Thoracic aorta (tissue), 2 donors: ENCODE measurements around the gene A2M. TPM values are rescaled to one million over a fixed set of nuclear protein-coding genes. Genes with fewer than 3 reads are reported as not detected.

Experiments
- ATAC-seq: fragments of 150-250 bp; one replicate; pipeline ENCODE4 v1.8.0; 2017; ENCODE audit warnings: low read depth; ENCODE audit not compliant: insufficient number of reproducible peaks, low FRiP score
- DNase-seq: peaks from one replicate; pipeline ENCODE4 v3.0.0-alpha.2; 2020; ENCODE audit warnings: low spot score
- H3K27ac ChIP-seq, 2 donors: fragments of 200-600 bp; sonication (generic); 1 replicate in 1 of 2; 2 replicates in 1 of 2; pipeline ENCODE4 v1.5.1; 2016; ENCODE audit warnings: mild to moderate bottlenecking in 2 of 2, moderate library complexity in 2 of 2
- H3K27me3 ChIP-seq: fragments of 200-600 bp; sonication (generic); replicated peaks from 2 replicates; pipeline ENCODE4 v1.6.0; 2016; ENCODE audit warnings: mild to moderate bottlenecking; ENCODE audit not compliant: insufficient read depth
- H3K36me3 ChIP-seq: fragments of 200-600 bp; sonication (generic); one replicate; pipeline ENCODE4 v1.5.1; 2016
- H3K4me1 ChIP-seq, 2 donors: fragments of 200-600 bp; sonication (generic); 1 replicate in 1 of 2; 2 replicates in 1 of 2; pipeline versions ENCODE4 v1.5.1 to v1.6.0; 2016; ENCODE audit warnings: low read depth in 2 of 2, mild to moderate bottlenecking in 1 of 2; ENCODE audit not compliant: control insufficient read depth in 1 of 2
- H3K4me3 ChIP-seq: fragments of 200-600 bp; sonication (generic); 2 replicates; pipeline ENCODE4 v1.5.1; 2016; ENCODE audit warnings: mild to moderate bottlenecking
- H3K9me3 ChIP-seq: fragments of 200-600 bp; sonication (generic); 2 replicates; pipeline ENCODE4 v1.5.1; 2016
- total RNA-seq, 2 donors: library from RNA; depleted of rRNA; stranded (reverse); fragments of >200 nt; gene quantifications; one replicate each; pipeline versions ENCODE4 v1.1.0 to v1.2.3, GENCODE V29; 2016
- TF ChIP-seq, protein P1 (sequence below): fragments of 200-600 bp; sonication (generic); IDR thresholded peaks from one replicate; pipeline ENCODE4 v1.5.1; 2019; ENCODE audit warnings: antibody characterized with exemption

The A2M gene
- total RNA-seq, 2 donors from 2014 or later: 1,073 to 1,118 TPM

DNA sequence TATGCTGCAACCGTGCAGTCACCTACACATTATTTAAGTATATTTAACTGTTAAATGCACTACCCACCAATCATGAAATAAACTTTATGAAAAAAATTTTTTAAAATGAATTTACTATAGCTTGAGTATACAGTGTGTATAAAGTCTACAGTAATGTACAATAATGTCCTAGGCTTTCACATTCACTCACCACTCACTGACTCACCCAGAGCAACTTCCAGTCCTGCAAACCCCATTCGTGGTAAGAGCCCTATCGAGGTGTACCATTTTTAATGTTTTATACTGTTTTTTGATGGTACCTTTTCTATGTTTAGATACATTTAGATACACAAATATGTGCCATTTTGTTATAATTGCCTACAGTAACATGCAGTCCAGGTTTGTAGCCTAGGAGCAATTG, 78.3 kb downstream of the A2M start:
- TF ChIP-seq, protein P1, sequence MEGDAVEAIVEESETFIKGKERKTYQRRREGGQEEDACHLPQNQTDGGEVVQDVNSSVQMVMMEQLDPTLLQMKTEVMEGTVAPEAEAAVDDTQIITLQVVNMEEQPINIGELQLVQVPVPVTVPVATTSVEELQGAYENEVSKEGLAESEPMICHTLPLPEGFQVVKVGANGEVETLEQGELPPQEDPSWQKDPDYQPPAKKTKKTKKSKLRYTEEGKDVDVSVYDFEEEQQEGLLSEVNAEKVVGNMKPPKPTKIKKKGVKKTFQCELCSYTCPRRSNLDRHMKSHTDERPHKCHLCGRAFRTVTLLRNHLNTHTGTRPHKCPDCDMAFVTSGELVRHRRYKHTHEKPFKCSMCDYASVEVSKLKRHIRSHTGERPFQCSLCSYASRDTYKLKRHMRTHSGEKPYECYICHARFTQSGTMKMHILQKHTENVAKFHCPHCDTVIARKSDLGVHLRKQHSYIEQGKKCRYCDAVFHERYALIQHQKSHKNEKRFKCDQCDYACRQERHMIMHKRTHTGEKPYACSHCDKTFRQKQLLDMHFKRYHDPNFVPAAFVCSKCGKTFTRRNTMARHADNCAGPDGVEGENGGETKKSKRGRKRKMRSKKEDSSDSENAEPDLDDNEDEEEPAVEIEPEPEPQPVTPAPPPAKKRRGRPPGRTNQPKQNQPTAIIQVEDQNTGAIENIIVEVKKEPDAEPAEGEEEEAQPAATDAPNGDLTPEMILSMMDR: no peak
- no peaks in the 10 kb centered on the region for H3K36me3 ChIP-seq
- H3K9me3 ChIP-seq: no peaks in the 10 kb centered on the region
- H3K27ac ChIP-seq: no peak overlapping the region
- no peak for ATAC-seq
- DNase-seq: no peak
- H3K4me1 ChIP-seq: peaks cover 0 to 9% of the 10 kb centered on the region in 2 donors
- no peaks in the 10 kb centered on the region for H3K27me3 ChIP-seq
- H3K4me3 ChIP-seq: no peak overlapping the region

DNA sequence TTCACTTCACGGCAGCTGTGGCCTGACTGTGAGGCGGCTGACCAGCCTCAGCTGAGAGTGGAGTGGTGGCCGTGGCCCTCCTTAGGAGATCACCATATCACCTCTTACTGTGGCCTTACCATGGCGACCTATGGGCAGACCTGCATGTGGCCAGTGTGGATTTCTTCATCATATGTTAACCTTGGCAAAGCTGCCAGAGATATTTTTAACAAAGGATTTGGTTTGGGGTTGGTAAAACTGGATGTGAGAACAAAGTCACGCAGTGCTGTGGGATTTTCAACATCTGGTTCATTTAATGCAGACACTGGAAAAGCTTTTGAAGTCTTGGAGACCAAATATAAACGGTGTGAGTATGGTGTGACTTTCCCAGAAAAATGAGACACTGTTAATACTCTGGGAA, 79.5 kb downstream of the A2M start:
- Histone ChIP-seq H3K27me3 (no peaks in the 10 kb centered on the region), H3K4me1 (peaks cover 0 to 3% of the 10 kb centered on the region in 2 donors), H3K27ac (no peak overlapping the region), H3K36me3 (no peaks in the 10 kb centered on the region), H3K9me3 (no peaks in the 10 kb centered on the region), H3K4me3 (no peak overlapping the region)
- no peak for ATAC-seq
- no peak for DNase-seq
- TF ChIP-seq, protein P1: no peak

DNA sequence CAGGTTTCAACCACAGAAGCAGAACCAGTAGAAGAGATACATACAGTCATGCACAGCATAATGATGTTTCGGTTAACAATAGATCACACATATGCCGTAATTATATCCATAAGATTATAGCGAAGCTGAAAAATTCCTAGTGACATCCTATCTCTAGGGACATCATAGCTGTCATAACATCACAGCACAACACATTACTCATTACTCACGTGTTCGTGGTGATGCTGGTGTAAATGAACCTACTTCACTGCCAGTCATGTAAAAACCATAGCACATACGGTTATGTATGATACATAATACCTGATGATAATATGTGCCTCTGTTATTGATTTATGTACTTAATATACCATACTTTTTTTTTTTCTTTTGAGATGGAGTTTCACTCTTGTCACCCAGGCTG, 81.6 kb downstream of the A2M start:
- no peaks in the 10 kb centered on the region for H3K36me3 ChIP-seq
- ATAC-seq (no peak), DNase-seq (no peak)
- no peaks in the 10 kb centered on the region for H3K27me3 ChIP-seq
- no peak overlapping the region for H3K27ac ChIP-seq
- H3K4me3 ChIP-seq: no peak overlapping the region
- H3K9me3 ChIP-seq: no peaks in the 10 kb centered on the region
- TF ChIP-seq, protein P1: no peak
- H3K4me1 ChIP-seq: no peaks in the 10 kb centered on the region

DNA sequence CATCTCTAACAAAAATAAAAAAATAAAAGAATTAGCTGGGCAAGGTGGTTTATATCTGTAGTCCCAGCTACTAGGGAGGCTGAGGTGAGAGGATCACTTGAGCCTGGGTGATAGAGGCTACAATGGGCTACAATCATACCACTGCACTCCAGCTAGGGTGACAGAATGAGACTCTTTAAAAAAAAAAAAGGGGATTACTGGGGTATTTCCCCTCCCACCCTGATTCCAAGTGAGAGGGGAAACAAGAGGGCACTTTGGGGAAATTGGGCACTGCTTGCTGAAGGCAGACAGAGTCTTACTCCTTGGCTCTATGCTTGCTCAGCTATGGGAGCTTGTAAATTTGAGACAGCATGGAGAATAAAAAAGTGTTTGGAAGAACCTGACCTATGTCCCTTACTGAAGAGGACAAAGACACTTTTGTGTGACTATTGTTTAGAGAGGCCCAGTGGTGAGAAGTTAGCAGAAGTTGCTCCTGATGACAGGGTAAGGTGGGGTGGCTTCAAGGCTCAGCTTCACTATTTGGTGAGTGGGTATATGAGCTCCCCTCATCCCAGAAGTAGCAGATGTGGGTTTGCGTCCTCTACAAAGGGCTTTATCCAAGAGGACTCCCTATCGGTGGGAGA, 82.3 kb downstream of the A2M start:
- ATAC-seq (no peak), DNase-seq (no peak)
- H3K27ac ChIP-seq: no peak overlapping the region
- TF ChIP-seq, protein P1: no peak
- H3K36me3 ChIP-seq: no peaks in the 10 kb centered on the region
- no peaks in the 10 kb centered on the region for H3K4me1 ChIP-seq
- H3K4me3 ChIP-seq: no peak overlapping the region
- no peaks in the 10 kb centered on the region for H3K9me3 ChIP-seq
- H3K27me3 ChIP-seq: no peaks in the 10 kb centered on the region

DNA sequence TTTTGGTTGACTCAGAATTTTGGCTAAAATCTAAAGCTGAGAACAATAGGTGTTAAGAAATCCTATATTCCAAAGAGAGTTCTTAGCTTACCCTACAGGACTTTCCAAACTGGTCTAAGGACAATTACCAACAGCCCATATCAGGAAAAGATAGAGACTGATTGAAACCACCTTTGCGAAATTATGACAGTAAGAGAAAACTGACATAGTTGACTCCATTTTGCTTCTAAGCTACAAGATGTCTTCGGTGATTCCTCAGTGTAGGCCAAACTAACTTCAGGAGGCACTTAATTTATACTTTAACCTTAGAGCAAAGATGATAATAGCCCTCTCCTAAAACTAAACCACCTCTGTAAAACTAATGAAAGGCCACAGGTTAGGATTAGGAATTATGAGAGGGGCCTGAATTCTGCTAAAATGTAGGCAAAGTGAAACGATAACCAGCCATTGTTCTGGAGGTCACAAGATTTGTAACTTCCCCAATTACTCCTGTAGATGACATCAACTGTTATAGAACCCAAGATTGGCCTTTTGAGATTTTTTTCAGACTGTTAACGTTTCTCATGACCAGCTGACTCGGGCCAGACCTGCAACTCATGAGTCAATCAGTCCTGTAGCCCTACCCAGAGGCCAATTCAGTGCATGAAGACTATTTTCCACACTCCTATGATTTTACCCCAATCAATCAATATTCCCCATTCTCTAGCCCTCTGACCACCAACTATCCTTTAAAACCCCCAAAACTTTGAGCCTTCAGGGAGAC, 83.3 kb downstream of the A2M start:
- ATAC-seq (no peak), DNase-seq (no peak)
- no peaks in the 10 kb centered on the region for H3K4me1 ChIP-seq
- H3K9me3 ChIP-seq: no peaks in the 10 kb centered on the region
- H3K27ac ChIP-seq: no peak overlapping the region
- H3K36me3 ChIP-seq: no peaks in the 10 kb centered on the region
- H3K27me3 ChIP-seq: no peaks in the 10 kb centered on the region
- no peak overlapping the region for H3K4me3 ChIP-seq
- TF ChIP-seq, protein P1: no peak
